Endodermal cell (in vitro differentiated cells): ENCODE data around the gene S100G. TPM values are rescaled to one million over a fixed set of nuclear protein-coding genes. Genes with fewer than 3 reads are reported as not detected.

Experiments used
- DNase-seq: peaks from one replicate; pipeline ENCODE4 v3.0.0-alpha.2; 2017
- H3K27ac ChIP-seq: 2 replicates; pipeline ENCODE4 v1.5.1; 2013; ENCODE audit warnings: mild to moderate bottlenecking, low read depth, low read length, moderate library complexity
- H3K27me3 ChIP-seq: 2 replicates; pipeline ENCODE4 v1.6.1; 2013; ENCODE audit warnings: mild to moderate bottlenecking, low read length, moderate library complexity; ENCODE audit not compliant: insufficient read depth, control insufficient read depth, poor library complexity, severe bottlenecking
- H3K36me3 ChIP-seq: 2 replicates; pipeline ENCODE4 v1.7.0; 2013; ENCODE audit warnings: mild to moderate bottlenecking, low read length, moderate library complexity; ENCODE audit not compliant: control insufficient read depth, insufficient read depth
- H3K4me1 ChIP-seq: one replicate; pipeline ENCODE4 v1.7.0; 2013; ENCODE audit warnings: low read length; ENCODE audit not compliant: control insufficient read depth, insufficient read depth
- H3K4me3 ChIP-seq: 2 replicates; pipeline ENCODE4 v1.5.1; 2013; ENCODE audit warnings: mild to moderate bottlenecking, low read length, moderate library complexity
- H3K9ac ChIP-seq: 2 replicates; pipeline ENCODE4 v1.6.1; 2013; ENCODE audit warnings: mild to moderate bottlenecking, low read length, moderate library complexity; ENCODE audit not compliant: poor library complexity, severe bottlenecking; ENCODE audit errors: extremely low read depth
- H3K9me3 ChIP-seq: 2 replicates; pipeline ENCODE4 v1.6.1; 2013; ENCODE audit warnings: mild to moderate bottlenecking, low read length, moderate library complexity; ENCODE audit not compliant: control insufficient read depth
- H3K27ac Mint-ChIP-seq: 2 replicates; pipeline ENCODE4 v1.8.0; 2020; ENCODE audit warnings: mixed read lengths
- H3K27me3 Mint-ChIP-seq: 2 replicates; pipeline ENCODE4 v1.8.0; 2021; ENCODE audit warnings: mild to moderate bottlenecking, mixed read lengths; ENCODE audit not compliant: insufficient read depth
- H3K36me3 Mint-ChIP-seq: 2 replicates; pipeline ENCODE4 v1.8.0; 2020; ENCODE audit warnings: low read depth, mixed read lengths
- H3K4me1 Mint-ChIP-seq: 2 replicates; pipeline ENCODE4 v1.8.0; 2020; ENCODE audit warnings: mixed read lengths
- H3K4me3 Mint-ChIP-seq: 2 replicates; pipeline ENCODE4 v1.8.0; 2020; ENCODE audit warnings: mild to moderate bottlenecking, moderate library complexity, mixed read lengths
- H3K9me3 Mint-ChIP-seq: 2 replicates; pipeline ENCODE4 v1.8.0; 2020; ENCODE audit warnings: mild to moderate bottlenecking, mixed read lengths
- WGBS, 2 experiments: methylation state at CpG; one replicate each; pipeline versions ENCODE4 v1.1.5 to v1.1.7; 2013; ENCODE audit warnings: missing lambda C conversion rate in 2 of 2, mixed read lengths in 1 of 2; ENCODE audit not compliant: insufficient coverage in 1 of 2, insufficient read length in 1 of 2; 5-methylcytosine and 5-hydroxymethylcytosine counted together
- total RNA-seq, 2 donors: library from RNA; stranded (reverse); fragmentation: NEBNext Ultra II Directional in 1 of 2; extraction: Animal tissue kit (Norgen Biotek cat#: 25700) in 1 of 2; gene quantifications; 2 replicates in 1 of 2; 3 replicates in 1 of 2; pipeline ENCODE4 v1.2.1, GENCODE V29; 2021
- TF ChIP-seq, protein P1 (sequence below): fragments of 200-600 bp; sonication (generic); conservative IDR thresholded peaks from 2 replicates; pipeline ENCODE4 v1.5.0; 2021; ENCODE audit warnings: antibody characterized with exemption, mild to moderate bottlenecking

Gene S100G
- total RNA-seq, 2 donors from 2014 or later: not detected

DNA sequence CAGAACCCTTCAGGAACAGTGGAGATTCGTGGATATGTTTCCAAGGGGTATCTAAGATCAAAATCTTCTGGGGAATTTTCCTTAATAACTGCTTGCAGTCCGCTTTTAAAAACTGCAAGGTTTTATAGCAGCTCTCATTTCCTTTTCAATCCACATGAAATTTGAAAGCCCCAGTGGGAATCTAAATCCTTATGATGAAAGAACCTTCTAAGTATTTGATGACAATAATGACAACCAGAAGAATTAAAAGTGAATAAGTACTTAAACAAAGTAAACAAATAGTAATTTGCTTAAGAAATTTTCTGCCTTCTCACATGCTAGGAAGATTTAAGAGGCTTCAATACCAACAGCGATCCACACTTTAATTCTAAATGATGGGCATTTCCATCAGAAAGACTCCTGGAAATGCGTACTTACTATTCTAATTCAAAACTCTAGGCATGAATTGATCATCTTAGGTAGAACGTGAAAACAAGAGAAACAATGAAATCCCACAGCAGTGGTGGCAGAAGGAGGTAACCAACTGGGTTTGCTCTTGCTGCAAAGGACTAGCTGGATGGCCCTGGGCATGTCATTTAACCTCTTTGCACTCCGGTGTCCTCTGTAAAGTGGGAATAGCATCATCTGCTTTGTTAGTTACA, 37.6 kb upstream of the S100G start:
- DNase-seq: peak; percentile 53
- Mint-ChIP-seq H3K9me3 (no peaks in the 10 kb centered on the region), H3K4me3 (no peak overlapping the region), H3K27ac (no peak overlapping the region), H3K36me3 (peaks cover 74% of the 10 kb centered on the region), H3K4me1 (peaks cover 6% of the 10 kb centered on the region), H3K27me3 (no peaks in the 10 kb centered on the region)
- Histone ChIP-seq H3K9me3 (no peaks in the 10 kb centered on the region), H3K9ac (no peak overlapping the region), H3K27me3 (no peaks in the 10 kb centered on the region), H3K36me3 (peaks cover 11% of the 10 kb centered on the region), H3K4me3 (no peak overlapping the region), H3K27ac (no peak overlapping the region), H3K4me1 (no peaks in the 10 kb centered on the region)
- TF ChIP-seq, protein P1, sequence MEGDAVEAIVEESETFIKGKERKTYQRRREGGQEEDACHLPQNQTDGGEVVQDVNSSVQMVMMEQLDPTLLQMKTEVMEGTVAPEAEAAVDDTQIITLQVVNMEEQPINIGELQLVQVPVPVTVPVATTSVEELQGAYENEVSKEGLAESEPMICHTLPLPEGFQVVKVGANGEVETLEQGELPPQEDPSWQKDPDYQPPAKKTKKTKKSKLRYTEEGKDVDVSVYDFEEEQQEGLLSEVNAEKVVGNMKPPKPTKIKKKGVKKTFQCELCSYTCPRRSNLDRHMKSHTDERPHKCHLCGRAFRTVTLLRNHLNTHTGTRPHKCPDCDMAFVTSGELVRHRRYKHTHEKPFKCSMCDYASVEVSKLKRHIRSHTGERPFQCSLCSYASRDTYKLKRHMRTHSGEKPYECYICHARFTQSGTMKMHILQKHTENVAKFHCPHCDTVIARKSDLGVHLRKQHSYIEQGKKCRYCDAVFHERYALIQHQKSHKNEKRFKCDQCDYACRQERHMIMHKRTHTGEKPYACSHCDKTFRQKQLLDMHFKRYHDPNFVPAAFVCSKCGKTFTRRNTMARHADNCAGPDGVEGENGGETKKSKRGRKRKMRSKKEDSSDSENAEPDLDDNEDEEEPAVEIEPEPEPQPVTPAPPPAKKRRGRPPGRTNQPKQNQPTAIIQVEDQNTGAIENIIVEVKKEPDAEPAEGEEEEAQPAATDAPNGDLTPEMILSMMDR: no peak
- WGBS, 2 experiments: 73% methylated on average over 6 of the region's 6 CpGs; no CpG with 5 or more reads in 1 of the 2 experiments

DNA sequence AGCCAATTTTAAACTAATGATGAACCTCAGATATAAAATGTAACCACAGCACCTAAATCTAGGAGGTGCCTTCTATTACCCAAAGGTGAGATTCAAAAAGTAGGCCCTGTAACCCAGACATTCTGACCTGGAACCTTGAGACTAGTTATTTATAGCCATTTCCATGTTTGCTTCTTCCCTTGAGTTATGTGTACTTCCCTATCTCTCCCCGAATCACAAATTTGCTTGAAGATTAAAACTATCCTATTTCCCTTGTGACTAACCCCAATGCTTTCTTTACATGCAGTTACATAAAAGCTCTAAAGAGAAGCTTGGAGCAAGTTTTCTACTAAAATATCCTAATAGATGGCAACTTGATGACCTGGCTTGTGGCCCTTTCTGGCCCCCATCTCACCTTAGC, 32.6 kb upstream of the S100G start:
- no peak overlapping the region for H3K27ac Mint-ChIP-seq
- WGBS, 2 experiments: 93 to 100% methylated on average over 1 of the region's 1 CpG
- TF ChIP-seq, protein P1: no peak
- no peaks in the 10 kb centered on the region for H3K9me3 Mint-ChIP-seq
- H3K4me3 ChIP-seq: no peak overlapping the region
- H3K9me3 ChIP-seq: no peaks in the 10 kb centered on the region
- no peaks in the 10 kb centered on the region for H3K27me3 Mint-ChIP-seq
- H3K4me3 Mint-ChIP-seq: no peak overlapping the region
- peaks cover 2% of the 10 kb centered on the region for H3K4me1 Mint-ChIP-seq
- peaks cover 74% of the 10 kb centered on the region for H3K36me3 Mint-ChIP-seq
- no peaks in the 10 kb centered on the region for H3K4me1 ChIP-seq
- H3K27ac ChIP-seq: no peak overlapping the region
- no peak overlapping the region for H3K9ac ChIP-seq
- peaks cover 13% of the 10 kb centered on the region for H3K36me3 ChIP-seq
- no peak for DNase-seq
- H3K27me3 ChIP-seq: no peaks in the 10 kb centered on the region

DNA sequence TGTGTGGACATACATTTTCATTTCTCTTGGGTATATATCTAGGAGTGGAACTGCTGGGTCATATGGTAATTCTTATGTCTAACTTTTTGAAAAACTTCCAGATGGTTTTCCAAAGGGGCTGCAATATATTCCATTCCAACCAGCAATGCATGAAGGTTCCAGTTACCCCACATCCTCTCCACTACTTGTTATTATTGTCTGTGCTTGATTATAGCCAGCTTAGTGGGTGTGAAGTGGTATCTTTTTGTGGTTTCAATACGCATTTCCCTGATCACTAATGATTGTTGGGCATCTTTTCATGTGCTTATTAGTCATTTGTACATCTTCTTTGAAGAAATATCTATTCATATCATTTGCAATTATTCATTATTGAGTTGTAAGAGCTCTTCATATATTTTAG, 31.5 kb upstream of the S100G start:
- Histone ChIP-seq H3K36me3 (peaks cover 13% of the 10 kb centered on the region), H3K4me1 (no peaks in the 10 kb centered on the region), H3K27me3 (no peaks in the 10 kb centered on the region), H3K9me3 (no peaks in the 10 kb centered on the region), H3K27ac (no peak overlapping the region), H3K9ac (no peak overlapping the region), H3K4me3 (no peak overlapping the region)
- no CpG with 5 or more reads among the region's 1 CpG for WGBS, 2 experiments
- Mint-ChIP-seq H3K36me3 (peaks cover 70% of the 10 kb centered on the region), H3K27me3 (no peaks in the 10 kb centered on the region), H3K4me1 (peaks cover 2% of the 10 kb centered on the region), H3K27ac (no peak overlapping the region), H3K4me3 (no peak overlapping the region), H3K9me3 (no peaks in the 10 kb centered on the region)
- DNase-seq: no peak
- TF ChIP-seq, protein P1: no peak
